Hepatocyte (in vitro differentiated cells): Measurements from ENCODE around the gene MB21D2. TPM values are rescaled to one million over a fixed set of nuclear protein-coding genes. Genes with fewer than 3 reads are reported as not detected.
"Not testable (repeated sequence)": the region's sequence is repeated elsewhere in the genome, so short reads cannot be mapped to it uniquely, and the experiment has no call there.

ENCODE experiments used
- DNase-seq: peaks from one replicate; pipeline ENCODE4 v3.0.0-alpha.2; 2016; ENCODE audit warnings: low spot score
- H2AFZ ChIP-seq: fragments of 200-600 bp; sonication (generic); 2 replicates; pipeline ENCODE4 v1.6.0; 2016; ENCODE audit warnings: antibody characterized with exemption, mild to moderate bottlenecking
- H3K27ac ChIP-seq: fragments of 200-600 bp; sonication (generic); 2 replicates; pipeline ENCODE4 v1.5.1; 2016; ENCODE audit warnings: mild to moderate bottlenecking
- H3K27me3 ChIP-seq: fragments of 200-600 bp; sonication (generic); 2 replicates; pipeline ENCODE4 v1.6.1; 2016
- H3K36me3 ChIP-seq: fragments of 200-600 bp; sonication (generic); replicated peaks from 2 replicates; pipeline ENCODE4 v1.5.1; 2016; ENCODE audit warnings: low read depth; ENCODE audit not compliant: insufficient read depth
- H3K4me1 ChIP-seq: fragments of 200-600 bp; sonication (generic); 2 replicates; pipeline ENCODE4 v1.5.1; 2016; ENCODE audit warnings: mild to moderate bottlenecking, moderate library complexity; ENCODE audit not compliant: insufficient read depth
- H3K4me2 ChIP-seq: fragments of 200-600 bp; sonication (generic); 2 replicates; pipeline ENCODE4 v1.6.0; 2016
- H3K4me3 ChIP-seq: fragments of 200-600 bp; sonication (generic); 2 replicates; pipeline ENCODE4 v1.5.1; 2016; ENCODE audit warnings: mild to moderate bottlenecking
- H3K79me2 ChIP-seq: fragments of 200-600 bp; sonication (generic); 2 replicates; pipeline ENCODE4 v1.6.0; 2017; ENCODE audit warnings: mild to moderate bottlenecking
- H3K9me2 ChIP-seq: fragments of 200-600 bp; sonication (generic); replicated peaks from 2 replicates; pipeline ENCODE4 v1.6.0; 2017; ENCODE audit warnings: mild to moderate bottlenecking; ENCODE audit not compliant: insufficient read depth
- H3K9me3 ChIP-seq: fragments of 200-600 bp; sonication (generic); 2 replicates; pipeline ENCODE4 v1.5.1; 2016; ENCODE audit warnings: low read depth, mild to moderate bottlenecking
- H4K20me1 ChIP-seq: fragments of 200-600 bp; sonication (generic); 2 replicates; pipeline ENCODE4 v1.6.0; 2016; ENCODE audit warnings: mild to moderate bottlenecking; ENCODE audit not compliant: insufficient read depth, poor library complexity, severe bottlenecking
- EZH2 ChIP-seq: fragments of 200-600 bp; sonication (generic); IDR thresholded peaks from 2 replicates; pipeline ENCODE4 v1.6.1; 2016; ENCODE audit warnings: antibody characterized with exemption, mild to moderate bottlenecking, borderline replicate concordance
- EZH2phosphoT487 ChIP-seq: fragments of 200-600 bp; sonication (generic); IDR thresholded peaks from one replicate; pipeline ENCODE4 v1.6.1; 2018; ENCODE audit warnings: antibody characterized with exemption, mild to moderate bottlenecking, low read depth, moderate library complexity; ENCODE audit not compliant: unreplicated experiment, severe bottlenecking
- WGBS: methylation state at CpG from one replicate; pipeline ENCODE4 v1.1.6; 2016; ENCODE audit warnings: low lambda C conversion rate; ENCODE audit errors: missing lambda C conversion rate; 5-methylcytosine and 5-hydroxymethylcytosine counted together
- polyA plus RNA-seq: library from polyadenylated mRNA; unstranded; fragments of >200 nt; fragmentation: Nextera tagmentation; extraction: Ambion mirVana; gene quantifications from 2 replicates; pipeline ENCODE4 v1.2.1, GENCODE V29; 2016
- total RNA-seq: library from RNA; depleted of rRNA; stranded (reverse); fragments of >200 nt; gene quantifications from 2 replicates; pipeline ENCODE4 v1.2.3, GENCODE V29; 2014
- TF ChIP-seq, protein P1 (sequence below): fragments of 200-600 bp; sonication (generic); IDR thresholded peaks from 2 replicates; pipeline ENCODE4 v1.5.1; 2016; ENCODE audit warnings: antibody characterized with exemption, mild to moderate bottlenecking; ENCODE audit not compliant: poor library complexity

The MB21D2 gene, protein sequence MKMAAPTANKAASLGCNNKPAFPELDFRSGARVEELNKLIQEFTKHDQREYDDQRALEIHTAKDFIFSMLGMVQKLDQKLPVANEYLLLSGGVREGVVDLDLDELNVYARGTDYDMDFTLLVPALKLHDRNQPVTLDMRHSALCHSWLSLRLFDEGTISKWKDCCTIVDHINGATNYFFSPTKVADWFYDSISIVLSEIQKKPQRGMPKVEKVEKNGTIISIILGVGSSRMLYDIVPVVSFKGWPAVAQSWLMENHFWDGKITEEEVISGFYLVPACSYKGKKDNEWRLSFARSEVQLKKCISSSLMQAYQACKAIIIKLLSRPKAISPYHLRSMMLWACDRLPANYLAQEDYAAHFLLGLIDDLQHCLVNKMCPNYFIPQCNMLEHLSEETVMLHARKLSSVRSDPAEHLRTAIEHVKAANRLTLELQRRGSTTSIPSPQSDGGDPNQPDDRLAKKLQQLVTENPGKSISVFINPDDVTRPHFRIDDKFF
- 22.1 and 23.0 TPM in 2 replicates for total RNA-seq
- 7.6 and 9.1 TPM in 2 replicates for polyA plus RNA-seq

DNA sequence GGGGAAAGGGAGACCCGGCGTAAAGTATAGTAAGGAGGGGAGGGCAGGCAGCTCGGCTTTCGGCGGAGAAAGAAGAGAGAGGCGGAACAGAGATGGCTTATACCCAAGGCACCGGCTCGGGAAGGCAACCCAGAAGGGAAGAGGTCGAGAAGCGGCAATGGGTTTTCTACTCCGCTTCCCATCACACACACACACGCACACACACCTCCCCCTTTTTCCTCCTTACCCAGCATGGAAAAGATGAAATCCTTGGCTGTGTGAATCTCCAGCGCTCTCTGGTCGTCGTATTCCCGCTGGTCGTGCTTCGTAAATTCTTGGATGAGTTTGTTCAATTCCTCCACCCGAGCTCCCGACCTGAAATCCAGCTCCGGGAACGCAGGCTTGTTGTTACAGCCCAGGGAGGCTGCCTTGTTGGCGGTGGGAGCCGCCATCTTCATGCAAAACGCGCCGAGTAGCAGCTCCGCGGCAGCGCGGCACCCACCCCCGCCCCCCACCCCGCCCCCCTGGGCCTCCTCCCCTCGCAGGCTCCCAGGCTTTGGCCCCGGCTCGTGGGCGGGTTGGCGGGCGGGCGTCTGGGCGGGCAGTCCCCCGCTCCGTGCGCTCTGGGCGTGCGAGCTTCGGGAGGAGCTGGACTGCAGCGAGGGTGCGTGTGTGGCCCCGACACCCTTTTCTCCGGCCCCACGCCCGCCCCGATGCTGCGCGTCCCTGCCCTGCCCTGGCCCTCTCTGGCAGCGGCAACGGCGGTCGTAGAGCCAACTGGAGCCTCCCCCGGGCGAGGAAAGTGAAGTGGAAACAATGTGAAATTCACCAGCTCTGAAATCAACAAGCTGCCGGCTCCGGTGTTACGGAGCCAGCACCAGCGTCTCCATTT lies at the start of gene MB21D2:
MB21D2 (minus strand) TSS at position 453 of the 871 bp plus-strand sequence; CDS start at position 437, 16 bp downstream.
- Histone ChIP-seq H3K4me3 (peak within 1 kb of the TSS; percentile 98), H3K27ac (peak within 1 kb of the TSS; percentile 99), H3K9me3 (no peaks in the 10 kb centered on the region), H2AFZ (peak within 1 kb of the TSS; percentile 77), H4K20me1 (peaks cover 15% of the 10 kb centered on the region), H3K9me2 (no peaks in the 10 kb centered on the region), H3K27me3 (no peaks in the 10 kb centered on the region), H3K36me3 (no peaks in the 10 kb centered on the region), H3K4me2 (peak within 1 kb of the TSS; percentile 94), H3K4me1 (peaks cover 25% of the 10 kb centered on the region), H3K79me2 (peaks cover 45% of the 10 kb centered on the region)
- TF ChIP-seq, protein P1, sequence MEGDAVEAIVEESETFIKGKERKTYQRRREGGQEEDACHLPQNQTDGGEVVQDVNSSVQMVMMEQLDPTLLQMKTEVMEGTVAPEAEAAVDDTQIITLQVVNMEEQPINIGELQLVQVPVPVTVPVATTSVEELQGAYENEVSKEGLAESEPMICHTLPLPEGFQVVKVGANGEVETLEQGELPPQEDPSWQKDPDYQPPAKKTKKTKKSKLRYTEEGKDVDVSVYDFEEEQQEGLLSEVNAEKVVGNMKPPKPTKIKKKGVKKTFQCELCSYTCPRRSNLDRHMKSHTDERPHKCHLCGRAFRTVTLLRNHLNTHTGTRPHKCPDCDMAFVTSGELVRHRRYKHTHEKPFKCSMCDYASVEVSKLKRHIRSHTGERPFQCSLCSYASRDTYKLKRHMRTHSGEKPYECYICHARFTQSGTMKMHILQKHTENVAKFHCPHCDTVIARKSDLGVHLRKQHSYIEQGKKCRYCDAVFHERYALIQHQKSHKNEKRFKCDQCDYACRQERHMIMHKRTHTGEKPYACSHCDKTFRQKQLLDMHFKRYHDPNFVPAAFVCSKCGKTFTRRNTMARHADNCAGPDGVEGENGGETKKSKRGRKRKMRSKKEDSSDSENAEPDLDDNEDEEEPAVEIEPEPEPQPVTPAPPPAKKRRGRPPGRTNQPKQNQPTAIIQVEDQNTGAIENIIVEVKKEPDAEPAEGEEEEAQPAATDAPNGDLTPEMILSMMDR: no peak
- DNase-seq: peak; percentile 90
- under 1% methylated on average over 32 of the region's 66 CpGs for WGBS

DNA sequence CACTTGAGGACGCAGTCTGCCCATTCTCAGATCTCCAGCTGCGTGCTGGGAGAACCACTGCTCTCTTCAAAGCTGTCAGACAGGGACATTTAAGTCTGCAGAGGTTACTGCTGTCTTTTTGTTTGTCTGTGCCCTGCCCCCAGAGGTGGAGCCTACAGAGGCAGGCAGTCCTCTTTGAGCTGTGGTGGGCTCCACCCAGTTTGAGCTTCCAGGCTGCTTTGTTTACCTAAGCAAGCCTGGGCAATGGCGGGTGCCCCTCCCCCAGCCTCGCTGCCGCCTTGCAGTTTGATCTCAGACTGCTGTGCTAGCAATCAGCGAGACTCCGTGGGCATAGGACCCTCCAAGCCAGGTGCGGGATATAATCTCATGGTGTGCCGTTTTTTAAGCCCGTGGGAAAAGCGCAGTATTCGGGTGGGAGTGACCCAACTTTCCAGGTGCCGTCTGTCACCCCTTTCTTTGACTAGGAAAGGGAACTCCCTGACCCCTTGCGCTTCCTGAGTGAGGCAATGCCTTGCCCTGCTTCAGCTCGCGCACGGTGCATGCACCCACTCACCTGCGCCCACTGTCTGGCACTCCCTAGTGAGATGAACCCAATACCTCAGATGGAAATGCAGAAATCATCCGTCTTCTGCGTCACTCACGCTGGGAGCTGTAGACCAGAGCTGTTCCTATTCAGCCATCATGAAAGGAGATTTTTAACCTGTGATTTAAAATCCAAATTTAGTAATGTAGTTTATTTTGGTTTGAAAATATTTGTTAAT lies 47.5 kb upstream of the MB21D2 start:
- H3K4me2 ChIP-seq, H3K27me3 ChIP-seq, H2AFZ ChIP-seq, H3K27ac ChIP-seq, H3K9me3 ChIP-seq, H3K79me2 ChIP-seq, H4K20me1 ChIP-seq, DNase-seq, H3K9me2 ChIP-seq, H3K4me1 ChIP-seq, H3K36me3 ChIP-seq, H3K4me3 ChIP-seq: not testable (repeated sequence)
- 88% methylated on average over 21 of the region's 21 CpGs for WGBS

DNA sequence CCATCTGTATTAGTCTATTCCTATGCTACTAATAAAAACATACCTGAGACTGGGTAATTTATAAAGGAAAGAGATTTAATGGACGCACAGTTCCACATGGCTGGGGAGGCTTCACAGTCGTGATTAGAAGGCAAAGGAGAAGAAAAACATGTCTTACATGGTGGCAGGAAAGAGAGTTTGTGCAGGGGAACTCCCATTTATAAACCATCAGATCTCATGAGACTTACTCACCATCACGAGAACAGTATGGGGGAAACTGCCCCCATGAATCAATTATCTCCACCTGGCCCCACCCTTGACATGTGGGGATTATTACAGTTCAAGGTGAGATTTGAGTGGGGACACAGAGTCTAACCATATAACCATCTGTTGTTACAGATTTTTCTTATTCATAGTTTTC lies 42.1 kb upstream of the MB21D2 start:
- Histone ChIP-seq H3K36me3 (no peaks in the 10 kb centered on the region), H3K9me2 (no peaks in the 10 kb centered on the region), H3K79me2 (no peaks in the 10 kb centered on the region), H4K20me1 (no peaks in the 10 kb centered on the region), H3K4me2 (no peak overlapping the region), H3K4me3 (no peak overlapping the region), H3K27me3 (no peaks in the 10 kb centered on the region), H2AFZ (no peak overlapping the region), H3K4me1 (no peaks in the 10 kb centered on the region), H3K27ac (no peak overlapping the region), H3K9me3 (no peaks in the 10 kb centered on the region)
- WGBS: 75% methylated on average over 3 of the region's 3 CpGs
- TF ChIP-seq EZH2phosphoT487 (no peak), EZH2 (no peak)
- TF ChIP-seq, protein P1: no peak
- no peak for DNase-seq
